GM12878 (cell line): ENCODE measurements around the gene NLE1.
"Not testable (repeated sequence)": the region's sequence is repeated elsewhere in the genome, so short reads cannot be mapped to it uniquely, and the experiment has no call there.

Source experiments
- CHD2 ChIP-seq: IDR thresholded peaks from 2 replicates; pipeline ENCODE4 v1.6.1; 2011; ENCODE audit warnings: low read depth, low read length, improper control_type of control experiment, borderline replicate concordance
- CREB1 ChIP-seq: IDR thresholded peaks from 2 replicates; pipeline ENCODE4 v1.6.1; 2012; ENCODE audit warnings: low read depth, mild to moderate bottlenecking, inconsistent platforms
- CTCF ChIP-seq, 3 experiments: IDR thresholded peaks in 2 of 3; conservative IDR thresholded peaks in 1 of 3; 2 replicates each; pipeline ENCODE4 v1.5.1; 2011; ENCODE audit warnings: low read depth in 3 of 3, low read length in 3 of 3, mild to moderate bottlenecking in 3 of 3, control low read depth in 2 of 3, moderate library complexity in 2 of 3, inconsistent platforms in 1 of 3, mixed read lengths in 1 of 3; ENCODE audit not compliant: control insufficient read depth in 2 of 3, insufficient read depth in 1 of 3; ENCODE audit errors: extremely low read depth in 1 of 3
- E2F4 ChIP-seq: IDR thresholded peaks from 2 replicates; pipeline ENCODE4 v1.6.1; 2012; ENCODE audit warnings: low read depth, low read length, improper control_type of control experiment
- EP300 ChIP-seq, 2 experiments: fragments of 150-350 bp in 1 of 2; IDR thresholded peaks; 2 replicates each; pipeline ENCODE4 v1.6.1; 2011 to 2012; ENCODE audit warnings: low read depth in 2 of 2, low read length in 2 of 2, borderline replicate concordance in 1 of 2, improper control_type of control experiment in 1 of 2, inconsistent platforms in 1 of 2; ENCODE audit not compliant: control insufficient read depth in 1 of 2
- FOS ChIP-seq: IDR thresholded peaks from 3 replicates; pipeline ENCODE4 v1.6.1; 2011; ENCODE audit warnings: borderline replicate concordance; ENCODE audit not compliant: insufficient read length; ENCODE audit errors: extremely low read depth
- GABPA ChIP-seq: IDR thresholded peaks from 2 replicates; pipeline ENCODE4 v1.6.1; 2014; ENCODE audit warnings: antibody characterized with exemption, low read depth, mild to moderate bottlenecking, inconsistent platforms
- HDAC2 ChIP-seq: fragments of 200-600 bp; sonication (generic); IDR thresholded peaks from 2 replicates; pipeline ENCODE4 v1.6.1; 2017
- HDGF ChIP-seq: fragments of 450-650 bp; IDR thresholded peaks from 2 replicates; pipeline ENCODE4 v1.6.1; 2016; ENCODE audit warnings: antibody characterized with exemption
- JUNB ChIP-seq: IDR thresholded peaks from 2 replicates; pipeline ENCODE4 v1.6.1; 2016; ENCODE audit warnings: antibody characterized with exemption, mild to moderate bottlenecking
- JUND ChIP-seq: IDR thresholded peaks from 2 replicates; pipeline ENCODE4 v1.6.1; 2012; ENCODE audit warnings: low read depth, mild to moderate bottlenecking, low read length, improper control_type of control experiment, moderate library complexity
- RAD51 ChIP-seq: fragments of 450-650 bp; IDR thresholded peaks from 2 replicates; pipeline ENCODE4 v1.6.1; 2016; ENCODE audit warnings: moderate library complexity, mild to moderate bottlenecking, inconsistent platforms
- SMARCA5 ChIP-seq: fragments of 450-650 bp; IDR thresholded peaks from 2 replicates; pipeline ENCODE4 v1.6.1; 2017; ENCODE audit warnings: mild to moderate bottlenecking
- YY1 ChIP-seq: IDR thresholded peaks from 2 replicates; pipeline ENCODE4 v1.6.1; 2011; ENCODE audit warnings: low read depth, mild to moderate bottlenecking, low read length

GRCh38 chr17:35151080-35151479, 9.0 kb upstream of the NLE1 start:
- TF ChIP-seq FOS; CTCF (IDR thresholded peaks at IDR 0.05 in 2 of 3, conservative IDR thresholded peaks at IDR 0.05 in 1 of 3; ENCODE audit: control insufficient read depth in 2 of 3, extremely low read depth in 1 of 3, insufficient read depth in 1 of 3, low read depth in 3 of 3, low read length in 3 of 3); CHD2; HDGF; RAD51; HDAC2; CREB1; GABPA; JUND; SMARCA5; E2F4; JUNB; YY1; EP300 (IDR thresholded peaks at IDR 0.05; ENCODE audit: borderline replicate concordance in 1 of 2, control insufficient read depth in 1 of 2, low read depth in 2 of 2, low read length in 2 of 2): not testable (repeated sequence)
